Panc1 (cell line): ENCODE measurements around the gene SUCLG2. TPM values are rescaled to one million over a fixed set of nuclear protein-coding genes. Genes with fewer than 3 reads are reported as not detected.

ENCODE experiments used
- ATAC-seq: fragments of 200-7000 bp; cut with Tn5 transposase; 2 replicates; pipeline ENCODE4 v1.9.1; 2020; ENCODE audit warnings: mild to moderate bottlenecking, moderate library complexity
- BruUV-seq: library from RNA; stranded (reverse); fragments of 400-500 nt; replicated peaks from 2 replicates; lab custom pipeline; 2021; lab: Mats Ljungman, UMichigan
- CTCF ChIA-PET: fragments of 300-600 bp; sonication (Branson Sonifier 250); formaldehyde crosslinking; loops from one replicate; lab custom pipeline; 2022; ENCODE audit warnings: antibody characterized with exemption; lab: Charles Lee
- POLR2A ChIA-PET: fragments of 300-600 bp; sonication (Branson Sonifier 250); formaldehyde crosslinking; loops from one replicate; lab custom pipeline; 2022; ENCODE audit warnings: antibody characterized with exemption; lab: Charles Lee
- DNase-seq: peaks from one replicate; pipeline ENCODE4 v3.0.0-alpha.2; 2010; ENCODE audit warnings: low read depth, low spot score
- H3K27ac ChIP-seq: 2 replicates; pipeline ENCODE4 v1.5.1; 2011; ENCODE audit warnings: mild to moderate bottlenecking, low read length, inconsistent platforms
- H3K27me3 ChIP-seq: fragments of 200-500 bp; sonication (Bioruptor generic); 2 replicates; pipeline ENCODE4 v1.6.0; 2014; ENCODE audit warnings: low read length, inconsistent platforms; ENCODE audit not compliant: control insufficient read depth, insufficient read depth
- H3K36me3 ChIP-seq: fragments of 200-500 bp; sonication (Bioruptor generic); 2 replicates; pipeline ENCODE4 v1.5.1; 2014; ENCODE audit warnings: inconsistent platforms, mild to moderate bottlenecking, low read length, moderate library complexity; ENCODE audit not compliant: control insufficient read depth, insufficient read depth
- H3K4me1 ChIP-seq: 2 replicates; pipeline ENCODE4 v1.5.1; 2011; ENCODE audit warnings: inconsistent platforms, mild to moderate bottlenecking, low read length, moderate library complexity; ENCODE audit not compliant: control insufficient read depth, insufficient read depth
- H3K4me3 ChIP-seq, 2 experiments: 2 replicates each; pipeline ENCODE4 v1.5.1; 2011 to 2012; ENCODE audit warnings: low read depth in 2 of 2, low read length in 2 of 2, mild to moderate bottlenecking in 2 of 2, inconsistent platforms in 1 of 2, moderate library complexity in 1 of 2
- H3K9me3 ChIP-seq: fragments of 200-500 bp; sonication (Bioruptor generic); 2 replicates; pipeline ENCODE4 v1.5.1; 2014; ENCODE audit warnings: low read depth, mild to moderate bottlenecking, inconsistent platforms, low read length, moderate library complexity; ENCODE audit not compliant: control insufficient read depth, insufficient read depth
- CTCF ChIP-seq: fragments of 450-650 bp; IDR thresholded peaks from 2 replicates; pipeline ENCODE4 v1.5.1; 2017; ENCODE audit warnings: mild to moderate bottlenecking
- POLR2AphosphoS5 ChIP-seq: IDR thresholded peaks from 2 replicates; pipeline ENCODE4 v1.6.1; 2012; ENCODE audit warnings: mild to moderate bottlenecking, low read depth, low read length, moderate library complexity
- REST ChIP-seq, 2 experiments: IDR thresholded peaks; 2 replicates each; pipeline ENCODE4 v1.6.1; 2011 to 2012; ENCODE audit warnings: low read depth in 2 of 2, control low read depth in 1 of 2, low read length in 1 of 2, mild to moderate bottlenecking in 1 of 2, moderate library complexity in 1 of 2; ENCODE audit not compliant: insufficient read depth in 1 of 2
- SIN3A ChIP-seq: IDR thresholded peaks from 2 replicates; pipeline ENCODE4 v1.6.1; 2012; ENCODE audit warnings: low read depth, mild to moderate bottlenecking, low read length, moderate library complexity, borderline replicate concordance; ENCODE audit not compliant: insufficient read depth
- TCF7L2 ChIP-seq: IDR thresholded peaks from 2 replicates; pipeline ENCODE4 v1.6.1; 2011; ENCODE audit warnings: mild to moderate bottlenecking, low read depth, low read length, inconsistent platforms
- in situ Hi-C: cut with HindIII; loops from 2 replicates; pipeline ENCODE4 v1.10.0; 2016; ENCODE audit warnings: low sequenced_read_pairs, low pct_unique_long_range_greater_than_20kb
- intact Hi-C: fragments of 100-400 bp; cut with micrococcal nuclease; formaldehyde crosslinking; loops from one replicate; pipeline ENCODE4 v1.10.0; 2022; ENCODE audit not compliant: unreplicated experiment
- total RNA-seq: library from RNA; stranded (reverse); gene quantifications from one replicate; pipeline ENCODE4 v1.2.1, GENCODE V29; 2021; ENCODE audit not compliant: unreplicated experiment

Gene SUCLG2
- total RNA-seq, 1 experiment from 2014 or later = 28.3 TPM

DNA sequence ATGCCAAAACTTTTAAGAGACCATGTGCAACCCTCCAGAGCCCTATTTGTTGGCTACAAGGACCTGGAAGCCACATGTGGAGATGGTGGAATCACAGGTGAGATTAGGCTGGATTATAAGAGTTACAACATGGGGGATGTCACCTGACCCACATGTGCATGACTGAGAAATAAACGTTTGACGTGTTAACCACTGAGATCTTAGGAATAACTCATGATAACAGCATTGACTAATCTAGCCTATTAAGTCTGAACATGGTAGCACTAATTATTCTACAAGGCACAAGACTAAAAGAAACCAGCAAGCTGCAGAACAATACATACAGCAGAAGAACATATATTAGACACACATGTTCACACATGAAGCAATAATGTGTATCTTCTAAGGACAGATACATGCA lies 38.4 kb downstream of the SUCLG2 start:
- ATAC-seq = no peak
- ChIA-PET CTCF (no interaction called here), POLR2A (no interaction called here)
- Histone ChIP-seq H3K4me3 (no peak overlapping the region), H3K27ac (no peak overlapping the region), H3K9me3 (no peaks in the 10 kb centered on the region), H3K27me3 (no peaks in the 10 kb centered on the region), H3K36me3 (no peaks in the 10 kb centered on the region; the same call in 1 of the 2 replicates), H3K4me1 (no peaks in the 10 kb centered on the region)
- DNase-seq = no peak
- in situ Hi-C loops = no loop called here
- TF ChIP-seq POLR2AphosphoS5 = no peak
- no peak for TF ChIP-seq TCF7L2
- TF ChIP-seq REST (IDR thresholded peaks at IDR 0.05; ENCODE audit: insufficient read depth in 1 of 2, low read depth in 2 of 2, low read length in 1 of 2) = no peak
- no peak for TF ChIP-seq CTCF
- no peak for TF ChIP-seq SIN3A
- intact Hi-C loops = no loop called here
- BruUV-seq = no TSS peak

DNA sequence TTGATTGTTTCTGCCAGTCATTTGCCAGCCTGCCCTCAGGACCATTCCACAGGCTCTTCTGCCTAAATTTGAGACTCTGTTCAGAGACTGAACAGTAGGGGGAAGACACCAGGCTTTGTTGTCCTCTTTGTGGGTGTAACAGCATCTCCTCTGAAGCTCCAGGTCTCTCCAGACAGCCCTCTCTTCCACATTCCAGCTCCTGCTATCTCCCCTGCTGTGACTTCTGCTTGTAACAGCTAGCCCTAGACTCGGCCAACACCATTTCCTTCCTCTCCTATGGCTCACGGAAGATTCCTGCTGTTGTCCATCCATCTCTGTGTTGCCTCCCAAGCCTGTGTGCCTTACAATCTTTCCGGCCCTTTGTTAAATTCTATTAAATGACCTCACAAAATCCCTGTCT lies 40.2 kb downstream of the SUCLG2 start:
- ATAC-seq = no peak

More for the DNA sequence above, 40.2 kb downstream of the SUCLG2 start:
- TF ChIP-seq REST (IDR thresholded peaks at IDR 0.05; ENCODE audit: insufficient read depth in 1 of 2, low read depth in 2 of 2, low read length in 1 of 2) = no peak
- no peak for TF ChIP-seq SIN3A
- no peak for TF ChIP-seq TCF7L2
- TF ChIP-seq CTCF = no peak
- no peak for TF ChIP-seq POLR2AphosphoS5
- BruUV-seq = no TSS peak
- no peaks in the 10 kb centered on the region; the same call in 1 of the 2 replicates for H3K9me3 ChIP-seq
- POLR2A ChIA-PET = no interaction called here
- DNase-seq = no peak
- no peaks in the 10 kb centered on the region for H3K4me1 ChIP-seq
- in situ Hi-C loops = no loop called here
- H3K27ac ChIP-seq = no peak overlapping the region
- intact Hi-C loops = no loop called here
- H3K27me3 ChIP-seq = no peaks in the 10 kb centered on the region
- CTCF ChIA-PET = no interaction called here
- no peaks in the 10 kb centered on the region; the same call in 1 of the 2 replicates for H3K36me3 ChIP-seq
- H3K4me3 ChIP-seq = no peak overlapping the region
